ENCODE measurements around the gene MOGAT3. TPM values are rescaled to one million over a fixed set of nuclear protein-coding genes. Genes with fewer than 3 reads are reported as not detected.
"Not testable (repeated sequence)": the region's sequence is repeated elsewhere in the genome, so short reads cannot be mapped to it uniquely, and the experiment has no call there.

The MOGAT3 gene
- total RNA-seq, 1 donor from 2014 or later = 3.9 TPM

- DNase-seq (ENCODE audit: low spot score) = no peak
These were observed 5.2 kb upstream of the MOGAT3 start for GRCh38 chr7:101205901-101206664.

- DNase-seq (ENCODE audit: low spot score) = not testable (repeated sequence)
These were observed 3.2 kb upstream of the MOGAT3 start for GRCh38 chr7:101203740-101204738.

- DNase-seq (ENCODE audit: low spot score) = no peak
These were observed 1.7 kb upstream of the MOGAT3 start for GRCh38 chr7:101202603-101202918.

- DNase-seq (ENCODE audit: low spot score) = no peak
These were observed 1.1 kb upstream of the MOGAT3 start for GRCh38 chr7:101201695-101202602.

- no peak for DNase-seq (ENCODE audit: low spot score)
These were observed 353 bp downstream of the MOGAT3 start for GRCh38 chr7:101200504-101200861.

- not testable (repeated sequence) for DNase-seq (ENCODE audit: low spot score)
These were observed 1.3 kb downstream of the MOGAT3 start for GRCh38 chr7:101199522-101199921.

- no peak for DNase-seq (ENCODE audit: low spot score)
These were observed 2.4 kb downstream of the MOGAT3 start for GRCh38 chr7:101198476-101198875.

- no peak for DNase-seq (ENCODE audit: low spot score)
These were observed 2.8 kb downstream of the MOGAT3 start for GRCh38 chr7:101197991-101198390.

GRCh38 chr7:101195884-101196283, 5.0 kb downstream of the MOGAT3 start:
- DNase-seq (ENCODE audit: low spot score) = no peak

- no peak for DNase-seq (ENCODE audit: low spot score)
These were observed 11.7 kb downstream of the MOGAT3 start for GRCh38 chr7:101189109-101189508.

- no peak for DNase-seq (ENCODE audit: low spot score)
These were observed 13.9 kb downstream of the MOGAT3 start for GRCh38 chr7:101186844-101187428.

GRCh38 chr7:101186194-101186593, 14.6 kb downstream of the MOGAT3 start:
- DNase-seq (ENCODE audit: low spot score) = no peak

GRCh38 chr7:101185258-101185839, 15.5 kb downstream of the MOGAT3 start:
- DNase-seq (ENCODE audit: low spot score) = no peak

- DNase-seq (ENCODE audit: low spot score) = no peak
These were observed 20.6 kb downstream of the MOGAT3 start, which contains the start of gene NAT16 for GRCh38 chr7:101180130-101180755. Gene NAT16, minus strand, starts transcription at chr7:101180293. Its CDS starts 5,486 bp downstream, at chr7:101174807.

GRCh38 chr7:101179713-101180112, 21.1 kb downstream of the MOGAT3 start:
- no peak for DNase-seq (ENCODE audit: low spot score)

- DNase-seq (ENCODE audit: low spot score) = no peak
These were observed 21.7 kb downstream of the MOGAT3 start for GRCh38 chr7:101179117-101179516.

- DNase-seq (ENCODE audit: low spot score) = no peak
These were observed 23.2 kb downstream of the MOGAT3 start for GRCh38 chr7:101177644-101178043.

GRCh38 chr7:101175664-101176063, 25.2 kb downstream of the MOGAT3 start:
- no peak for DNase-seq (ENCODE audit: low spot score)

GRCh38 chr7:101174322-101174854, 26.4 kb downstream of the MOGAT3 start:
- no peak for DNase-seq (ENCODE audit: low spot score)

- no peak for DNase-seq (ENCODE audit: low spot score)
These were observed 27.0 kb downstream of the MOGAT3 start for GRCh38 chr7:101173752-101174244.

Measured in umbilical cord (tissue), 2 donors.